ENCODE results near the gene NPC1.
"Not testable (repeated sequence)": the region's sequence is repeated elsewhere in the genome, so short reads cannot be mapped to it uniquely, and the experiment has no call there.

Gene NPC1

GRCh38 chr18:23523429-23524212 lies 62.7 kb downstream of the NPC1 start:
- no peak for DNase-seq (ENCODE audit: low read depth in 2 of 2)

DNA sequence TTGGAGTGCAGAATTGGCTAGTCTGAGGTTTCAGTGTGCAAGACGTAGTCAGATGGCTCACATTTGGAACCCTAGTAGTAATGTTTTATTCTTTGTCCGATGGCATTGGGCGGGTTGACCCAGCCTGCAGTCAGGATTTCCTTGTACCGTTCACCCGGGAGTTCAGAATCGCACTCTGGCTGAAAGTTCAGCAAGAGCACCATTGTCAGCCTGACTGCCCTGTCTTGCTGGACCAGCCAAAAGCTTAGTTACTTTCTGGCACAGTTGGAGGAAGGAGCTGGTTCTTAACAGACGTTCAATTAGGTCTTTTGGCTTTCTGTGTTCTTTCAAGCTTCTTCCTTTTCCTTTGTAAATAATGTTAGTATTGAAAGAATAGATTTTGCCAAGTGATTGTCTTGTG lies 64.4 kb downstream of the NPC1 start:
- DNase-seq (ENCODE audit: low read depth in 2 of 2): no peak

- DNase-seq (ENCODE audit: low read depth in 2 of 2): no peak
Measured at GRCh38 chr18:23521271-23521670, 65.0 kb downstream of the NPC1 start.

DNA sequence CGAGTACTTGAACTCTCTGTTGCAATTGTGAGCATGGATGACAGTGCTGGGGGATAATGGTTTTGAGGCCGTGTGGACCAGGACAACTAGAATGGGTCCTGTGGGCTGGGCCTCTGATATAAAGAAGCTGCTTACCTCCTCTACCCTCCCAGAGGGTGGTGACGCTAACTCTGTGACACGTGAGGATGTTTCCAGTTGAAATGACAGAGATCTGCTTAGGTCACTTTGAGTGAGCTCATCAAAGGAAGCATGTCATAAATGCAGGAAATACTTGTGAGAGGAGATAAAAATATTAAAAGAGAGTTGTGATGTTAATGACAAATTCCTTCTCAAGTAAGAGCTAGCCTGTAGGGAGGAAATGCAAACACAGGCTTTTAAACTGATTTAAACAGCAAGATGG lies 66.6 kb downstream of the NPC1 start:
- DNase-seq (ENCODE audit: low read depth in 2 of 2): no peak

GRCh38 chr18:23515911-23516546 lies 70.3 kb downstream of the NPC1 start:
- peak; percentile 45 to 59 for DNase-seq (ENCODE audit: low read depth in 2 of 2)

- DNase-seq (ENCODE audit: low read depth in 2 of 2): no peak
Measured at GRCh38 chr18:23512641-23513040, 73.7 kb downstream of the NPC1 start.

DNA sequence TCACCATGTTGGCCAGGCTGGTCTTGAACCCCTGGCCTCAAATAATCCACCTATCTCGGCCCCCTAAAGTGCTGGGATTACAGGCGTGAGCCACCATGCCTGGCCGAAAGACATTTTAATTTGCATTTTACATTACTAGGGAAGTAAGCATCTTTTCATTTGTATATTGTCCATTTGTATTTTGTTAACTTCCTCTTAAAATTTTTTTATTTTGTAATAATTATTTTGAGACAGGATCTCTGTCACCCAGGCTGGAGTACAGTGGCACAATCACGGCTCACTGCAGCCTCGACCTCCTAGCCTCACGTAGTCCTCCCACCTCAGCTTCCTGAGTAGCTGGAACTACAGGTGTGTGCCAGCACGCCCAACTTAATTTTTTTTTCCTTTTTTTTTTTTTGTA lies 74.1 kb downstream of the NPC1 start:
- DNase-seq (ENCODE audit: low read depth in 2 of 2): not testable (repeated sequence)

DNA sequence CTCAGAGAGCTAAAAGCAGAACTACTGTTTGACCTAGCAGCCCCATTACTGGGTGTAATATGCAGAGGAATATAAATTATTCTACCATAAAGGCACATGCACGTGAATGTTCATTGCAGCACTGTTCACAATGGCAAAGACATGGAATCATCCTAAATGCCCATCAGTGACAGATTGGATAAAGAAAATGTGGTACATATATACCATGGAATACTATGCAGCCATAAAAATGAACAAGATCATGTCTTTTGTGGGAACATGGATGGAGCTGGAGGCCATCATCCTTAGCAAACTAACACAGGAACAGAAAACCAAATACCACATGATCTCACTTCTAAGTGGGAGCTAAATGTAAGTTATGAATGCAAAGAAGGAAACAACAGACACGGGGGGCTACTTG lies 75.4 kb downstream of the NPC1 start:
- not testable (repeated sequence) for DNase-seq (ENCODE audit: low read depth in 2 of 2)

- no peak for DNase-seq (ENCODE audit: low read depth in 2 of 2)
Measured at GRCh38 chr18:23506393-23506792, 79.9 kb downstream of the NPC1 start.

- DNase-seq (ENCODE audit: low read depth in 2 of 2): no peak
Measured at GRCh38 chr18:23504720-23505119, 81.6 kb downstream of the NPC1 start.

DNA sequence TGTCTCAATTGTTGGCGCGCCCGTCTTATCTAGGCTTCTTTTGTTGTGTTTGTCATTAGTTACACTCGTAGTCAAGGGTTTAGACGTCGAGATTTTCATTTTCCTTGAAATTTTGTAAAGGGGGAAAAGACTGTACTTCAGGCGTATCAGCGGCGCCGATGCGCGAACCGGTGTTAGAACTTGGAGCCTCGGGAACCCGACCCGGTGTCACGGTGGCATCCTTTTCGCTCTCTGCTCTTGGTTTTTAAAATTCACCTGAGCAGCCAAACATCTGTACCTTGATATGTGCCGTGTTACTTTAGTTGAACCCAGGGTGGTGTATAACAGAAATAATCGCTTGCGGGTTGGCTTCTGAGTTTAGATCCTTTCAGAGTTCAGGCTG lies 82.4 kb downstream of the NPC1 start:
- no peak for DNase-seq (ENCODE audit: low read depth in 2 of 2)

DNA sequence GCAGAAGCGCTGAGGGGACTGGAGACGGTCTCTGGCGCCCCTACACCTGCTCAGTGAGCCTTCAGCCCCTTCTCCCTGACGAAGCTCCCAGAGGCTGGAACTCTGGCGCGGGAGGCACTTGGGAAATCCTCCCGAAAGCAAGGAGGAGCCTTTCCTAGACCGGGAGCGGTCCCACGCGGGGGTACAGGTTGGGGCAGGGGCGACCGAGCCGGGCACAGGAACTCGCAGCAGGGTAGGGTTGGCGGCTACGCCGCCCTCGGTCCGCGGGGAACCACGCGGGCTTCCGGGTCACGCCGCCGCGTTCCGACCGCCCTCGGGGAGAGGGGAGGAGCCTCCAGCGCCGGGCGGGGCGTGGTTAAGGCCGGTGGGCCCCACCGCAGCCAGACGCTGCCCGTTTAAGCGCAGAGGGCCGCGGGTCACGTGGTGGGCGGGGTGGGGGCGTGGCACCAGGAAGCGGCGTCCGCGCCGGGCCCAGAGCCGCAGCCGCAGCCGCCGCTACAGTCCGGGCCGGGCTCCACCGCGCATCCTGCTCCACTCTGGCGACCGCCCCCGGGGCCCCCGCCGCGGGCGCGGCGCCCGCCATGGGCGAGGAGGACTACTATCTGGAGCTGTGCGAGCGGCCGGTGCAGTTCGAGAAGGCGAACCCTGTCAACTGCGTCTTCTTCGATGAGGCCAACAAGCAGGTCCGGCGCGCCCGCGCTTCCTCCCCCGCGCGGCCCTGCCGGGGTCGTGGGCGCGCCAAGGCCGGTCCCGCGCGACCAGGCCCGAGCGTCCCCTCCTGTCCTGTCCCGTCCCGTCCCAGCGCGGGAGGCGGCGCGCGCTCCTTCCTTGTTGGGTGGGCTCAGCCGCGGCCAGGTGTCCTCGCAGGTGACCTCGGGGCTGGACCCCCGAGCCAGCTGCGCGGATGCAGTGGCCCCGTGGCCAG lies 83.0 kb downstream of the NPC1 start, which contains the start of gene RMC1:
Gene RMC1 (plus strand): TSS at position 474 of the 925 bp plus-strand sequence. CDS start 108 bp downstream, at position 582.
- DNase-seq (ENCODE audit: low read depth in 2 of 2): peak; percentile 97 to 98

DNA sequence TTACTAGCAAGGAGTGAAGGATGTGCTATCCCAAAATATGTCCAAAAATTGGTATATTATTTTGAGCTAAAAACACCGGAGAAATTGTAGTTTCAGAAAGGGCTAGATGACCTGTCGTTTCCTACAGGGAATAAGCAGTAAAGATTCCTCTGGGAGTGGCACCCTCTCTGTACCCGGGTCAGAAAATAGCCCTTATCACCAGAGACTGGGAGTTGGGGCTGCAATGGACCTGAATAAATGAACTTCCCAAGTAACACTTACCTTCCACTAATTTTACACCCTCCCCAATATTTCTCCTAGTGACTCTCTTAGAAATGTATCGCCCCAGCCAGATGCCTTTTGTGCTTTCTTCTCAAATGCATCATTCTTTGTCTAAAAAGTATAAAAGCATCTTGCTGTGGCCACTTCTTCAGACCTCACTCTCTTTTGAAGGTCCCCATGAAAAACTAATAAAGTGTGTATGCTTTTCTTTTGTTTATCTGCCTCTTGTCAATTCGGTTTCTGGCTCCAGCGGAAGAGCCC lies 83.7 kb downstream of the NPC1 start:
- no peak for DNase-seq (ENCODE audit: low read depth in 2 of 2)

DNA sequence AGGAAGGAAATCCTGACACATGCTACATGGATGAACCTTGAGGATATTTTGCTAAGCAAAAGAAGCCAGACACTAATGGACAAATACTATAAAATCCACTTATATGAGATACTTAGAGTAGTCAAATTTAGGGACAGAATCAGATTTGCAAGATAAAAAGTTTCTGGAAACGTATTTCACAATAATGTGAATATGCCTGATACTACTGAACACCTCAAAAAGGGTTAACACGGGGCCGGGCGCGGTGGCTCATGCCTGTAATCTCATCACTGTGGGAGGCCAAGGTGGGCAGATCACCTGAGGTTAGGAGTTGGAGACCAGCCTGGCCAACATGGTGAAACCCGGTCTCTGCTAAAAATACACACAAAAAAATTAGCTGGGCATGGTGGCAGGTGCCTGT lies 84.7 kb downstream of the NPC1 start:
- DNase-seq (ENCODE audit: low read depth in 2 of 2): no peak

GRCh38 chr18:23499291-23499781 lies 87.0 kb downstream of the NPC1 start:
- no peak for DNase-seq (ENCODE audit: low read depth in 2 of 2)

DNA sequence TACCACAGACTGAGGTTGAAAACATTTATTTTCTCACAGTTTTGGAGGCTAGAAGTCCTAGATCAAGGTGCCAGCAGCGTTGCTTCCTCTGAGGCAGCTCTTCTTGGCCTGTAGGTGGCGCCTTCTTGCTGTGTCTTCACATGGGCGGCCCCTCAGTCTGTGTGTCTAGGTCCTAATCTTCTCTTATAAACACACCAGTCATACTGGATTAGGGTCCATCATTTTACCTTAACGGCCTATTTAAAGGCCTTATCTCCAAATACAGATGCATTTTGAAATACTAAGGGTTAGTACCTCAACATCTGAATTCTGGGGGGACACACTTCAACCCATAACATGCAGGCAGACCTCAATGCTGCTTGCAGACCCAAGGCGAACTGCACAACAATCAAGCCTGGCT lies 87.4 kb downstream of the NPC1 start:
- peak; percentile 48 to 53 for DNase-seq (ENCODE audit: low read depth in 2 of 2)

GRCh38 chr18:23498117-23498516 lies 88.2 kb downstream of the NPC1 start:
- no peak for DNase-seq (ENCODE audit: low read depth in 2 of 2)

GRCh38 chr18:23495723-23496440 lies 90.4 kb downstream of the NPC1 start:
- DNase-seq (ENCODE audit: low read depth in 2 of 2): no peak

GRCh38 chr18:23494992-23495391 lies 91.3 kb downstream of the NPC1 start:
- DNase-seq (ENCODE audit: low read depth in 2 of 2): no peak

DNA sequence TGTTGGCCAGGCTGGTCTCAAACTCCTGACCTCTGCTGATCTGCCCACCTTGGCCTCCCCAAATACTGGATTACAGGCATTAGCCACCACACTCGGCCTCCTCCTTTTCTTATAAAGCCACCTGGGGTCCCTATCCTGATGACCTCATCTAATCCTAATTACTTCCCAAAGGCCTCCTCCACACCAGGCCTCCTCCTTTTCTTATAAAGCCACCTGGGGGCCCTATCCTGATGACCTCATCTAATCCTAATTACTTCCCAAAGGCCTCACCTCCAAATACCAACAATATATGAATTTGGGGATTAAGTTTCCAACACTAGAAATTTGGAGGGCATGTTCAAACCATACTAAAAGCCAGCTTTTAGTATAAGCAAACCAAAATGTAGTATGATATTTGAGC lies 92.7 kb downstream of the NPC1 start:
- DNase-seq (ENCODE audit: low read depth in 2 of 2): no peak

DNA sequence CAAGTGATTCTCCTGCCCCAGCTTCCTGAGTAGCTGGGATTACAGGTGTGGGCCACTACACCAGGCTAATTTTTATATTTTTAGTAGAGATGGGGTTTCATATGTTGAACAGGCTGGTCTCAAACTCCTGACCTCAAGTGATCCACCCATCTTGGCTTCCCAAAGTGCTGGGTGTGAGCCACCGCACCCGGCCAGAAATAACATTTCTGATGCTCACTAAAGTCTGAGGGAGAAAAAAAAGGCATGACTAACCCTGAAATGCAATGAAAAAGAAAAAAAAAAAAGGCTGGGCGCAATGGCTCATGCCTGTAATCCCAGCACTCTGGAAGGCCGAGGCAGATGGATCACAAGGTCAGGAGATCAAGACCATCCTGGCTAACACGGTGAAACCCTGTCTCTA lies 96.7 kb downstream of the NPC1 start:
- not testable (repeated sequence) for DNase-seq (ENCODE audit: low read depth in 2 of 2)

Data from stimulated activated CD8-positive, alpha-beta memory T cell treated with anti-CD3 and anti-CD28 coated beads, Interleukin-2, amount 100 ng/mL, for 1 hour (primary cell).